Esophagus squamous epithelium (tissue), 4 donors: Measurements from ENCODE around the gene AKT2.

Source experiments
- POLR2A ChIP-seq, 4 donors: fragments of 450-650 bp; IDR thresholded peaks; one replicate each; pipeline ENCODE4 v1.6.1; 2017; ENCODE audit warnings: antibody characterized with exemption in 4 of 4, mild to moderate bottlenecking in 4 of 4, moderate library complexity in 3 of 4
- TF ChIP-seq, protein P1 (sequence below), 6 experiments: fragments of 450-650 bp in 4 of 6; fragments of 200-600 bp in 2 of 6; sonication (generic) in 2 of 6; IDR thresholded peaks; one replicate each; pipeline ENCODE4 v1.5.1; 2016 to 2019; ENCODE audit warnings: antibody characterized with exemption in 6 of 6, mild to moderate bottlenecking in 4 of 6, moderate library complexity in 4 of 6

- TF ChIP-seq, protein P1, sequence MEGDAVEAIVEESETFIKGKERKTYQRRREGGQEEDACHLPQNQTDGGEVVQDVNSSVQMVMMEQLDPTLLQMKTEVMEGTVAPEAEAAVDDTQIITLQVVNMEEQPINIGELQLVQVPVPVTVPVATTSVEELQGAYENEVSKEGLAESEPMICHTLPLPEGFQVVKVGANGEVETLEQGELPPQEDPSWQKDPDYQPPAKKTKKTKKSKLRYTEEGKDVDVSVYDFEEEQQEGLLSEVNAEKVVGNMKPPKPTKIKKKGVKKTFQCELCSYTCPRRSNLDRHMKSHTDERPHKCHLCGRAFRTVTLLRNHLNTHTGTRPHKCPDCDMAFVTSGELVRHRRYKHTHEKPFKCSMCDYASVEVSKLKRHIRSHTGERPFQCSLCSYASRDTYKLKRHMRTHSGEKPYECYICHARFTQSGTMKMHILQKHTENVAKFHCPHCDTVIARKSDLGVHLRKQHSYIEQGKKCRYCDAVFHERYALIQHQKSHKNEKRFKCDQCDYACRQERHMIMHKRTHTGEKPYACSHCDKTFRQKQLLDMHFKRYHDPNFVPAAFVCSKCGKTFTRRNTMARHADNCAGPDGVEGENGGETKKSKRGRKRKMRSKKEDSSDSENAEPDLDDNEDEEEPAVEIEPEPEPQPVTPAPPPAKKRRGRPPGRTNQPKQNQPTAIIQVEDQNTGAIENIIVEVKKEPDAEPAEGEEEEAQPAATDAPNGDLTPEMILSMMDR (IDR thresholded peaks at IDR 0.05): no peak
- TF ChIP-seq POLR2A (IDR thresholded peaks at IDR 0.05): no peak
Measured at GRCh38 chr19:40304306-40304705, 19.2 kb upstream of the AKT2 start.
